Bronchial epithelial cell (primary cell): ENCODE measurements around the gene KRTAP5-10. TPM values are rescaled to one million over a fixed set of nuclear protein-coding genes. Genes with fewer than 3 reads are reported as not detected.
"Not testable (repeated sequence)": the region's sequence is repeated elsewhere in the genome, so short reads cannot be mapped to it uniquely, and the experiment has no call there.

Experiments
- DNase-seq: peaks from one replicate; pipeline ENCODE4 v3.0.0-alpha.2; 2010; ENCODE audit warnings: low read depth
- FAIRE-seq: peaks from 2 replicates; lab custom pipeline; 2011; peaks lifted over from hg19 to GRCh38; lab: Jason Lieb, UNC
- H3K27me3 ChIP-seq: 2 replicates; pipeline ENCODE4 v1.5.1; 2011; ENCODE audit warnings: low read length; ENCODE audit not compliant: control insufficient read depth, insufficient read depth
- H3K36me3 ChIP-seq: 2 replicates; pipeline ENCODE4 v1.5.1; 2011; ENCODE audit warnings: low read length; ENCODE audit not compliant: control insufficient read depth, insufficient read depth
- H3K4me3 ChIP-seq: 2 replicates; pipeline ENCODE4 v1.5.1; 2011; ENCODE audit warnings: mild to moderate bottlenecking, low read depth, low read length, control low read depth
- CTCF ChIP-seq: IDR thresholded peaks from 2 replicates; pipeline ENCODE4 v1.5.1; 2011; ENCODE audit warnings: mild to moderate bottlenecking, moderate library complexity, low read length, control low read depth, inconsistent platforms; ENCODE audit not compliant: insufficient read depth, severe bottlenecking
- total RNA-seq: library from RNA; depleted of rRNA; stranded (reverse); fragments of >200 nt; gene quantifications from 2 replicates; pipeline ENCODE4 v1.2.1, GENCODE V29; 2014

Gene KRTAP5-10
- not detected in 2 replicates for total RNA-seq

- no peaks in the 10 kb centered on the region for H3K27me3 ChIP-seq
- no peak for TF ChIP-seq CTCF
- DNase-seq (no peak), FAIRE-seq (no peak)
- no peaks in the 10 kb centered on the region for H3K36me3 ChIP-seq
- no peak within 1 kb of the TSS for H3K4me3 ChIP-seq
These were observed at the start of gene KRTAP5-10 for GRCh38 chr11:71565263-71565662. Gene KRTAP5-10 (plus strand): TSS chr11:71565563. CDS start chr11:71565588, 25 bp downstream.

DNA sequence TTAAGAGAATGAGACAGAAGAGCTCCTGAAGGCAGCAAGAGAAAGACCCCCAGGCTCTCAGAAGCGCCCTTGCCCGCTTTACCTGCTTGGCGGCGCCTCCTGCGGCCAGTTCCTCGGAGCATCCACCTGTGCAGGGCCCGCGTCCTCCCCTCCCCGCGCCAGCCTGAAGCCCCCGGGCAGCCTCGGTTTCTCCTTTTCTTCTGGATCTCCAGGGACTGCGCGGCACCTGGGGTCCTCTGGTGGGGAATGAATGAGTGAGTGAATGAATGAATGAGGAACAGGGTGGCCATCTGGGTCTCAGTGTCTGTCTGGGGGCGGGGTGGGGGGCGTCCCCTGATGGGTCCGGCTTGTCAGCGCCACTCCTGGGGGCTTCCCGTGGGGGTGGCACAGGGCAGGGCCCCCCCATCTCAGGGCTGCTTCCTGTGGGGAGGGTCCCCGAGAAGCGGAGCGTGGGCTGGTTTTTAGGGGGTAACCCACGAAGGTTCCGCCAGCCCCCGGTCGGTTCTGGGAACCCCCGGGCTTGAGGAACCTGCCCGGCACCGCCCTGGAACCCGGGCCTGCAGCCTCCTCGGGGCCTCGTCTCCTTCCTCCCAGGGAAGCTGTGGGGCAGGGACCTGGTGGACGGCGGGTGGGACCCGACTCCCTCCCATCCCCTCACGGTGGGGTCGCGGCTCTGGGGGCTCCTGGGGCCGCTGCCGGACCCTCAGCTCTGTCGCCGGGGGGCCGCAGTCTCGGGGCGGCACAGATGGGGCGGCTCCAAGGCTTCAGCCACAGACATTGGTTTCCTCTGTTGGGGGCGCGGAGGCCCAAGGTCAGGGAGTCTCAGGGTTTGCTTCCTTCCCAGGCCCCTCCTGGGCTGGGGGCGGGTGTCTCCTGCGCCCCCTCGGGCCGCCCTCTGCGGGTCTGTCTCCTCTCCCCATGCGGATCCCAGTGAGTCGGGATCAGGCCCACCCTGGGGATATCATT, 46.6 kb upstream of the KRTAP5-10 start:
- DNase-seq (no peak), FAIRE-seq (no peak)
- no peak for TF ChIP-seq CTCF
- Histone ChIP-seq H3K4me3 (no peak overlapping the region), H3K36me3 (no peaks in the 10 kb centered on the region), H3K27me3 (no peaks in the 10 kb centered on the region)

GRCh38 chr11:71519546-71519945, 45.8 kb upstream of the KRTAP5-10 start:
- Histone ChIP-seq H3K4me3 (no peak overlapping the region), H3K36me3 (no peaks in the 10 kb centered on the region), H3K27me3 (no peaks in the 10 kb centered on the region)
- FAIRE-seq: no peak
- no peak for TF ChIP-seq CTCF
- no peak for DNase-seq

GRCh38 chr11:71525188-71525937, 40.0 kb upstream of the KRTAP5-10 start:
- FAIRE-seq (no peak), DNase-seq (no peak)

DNA sequence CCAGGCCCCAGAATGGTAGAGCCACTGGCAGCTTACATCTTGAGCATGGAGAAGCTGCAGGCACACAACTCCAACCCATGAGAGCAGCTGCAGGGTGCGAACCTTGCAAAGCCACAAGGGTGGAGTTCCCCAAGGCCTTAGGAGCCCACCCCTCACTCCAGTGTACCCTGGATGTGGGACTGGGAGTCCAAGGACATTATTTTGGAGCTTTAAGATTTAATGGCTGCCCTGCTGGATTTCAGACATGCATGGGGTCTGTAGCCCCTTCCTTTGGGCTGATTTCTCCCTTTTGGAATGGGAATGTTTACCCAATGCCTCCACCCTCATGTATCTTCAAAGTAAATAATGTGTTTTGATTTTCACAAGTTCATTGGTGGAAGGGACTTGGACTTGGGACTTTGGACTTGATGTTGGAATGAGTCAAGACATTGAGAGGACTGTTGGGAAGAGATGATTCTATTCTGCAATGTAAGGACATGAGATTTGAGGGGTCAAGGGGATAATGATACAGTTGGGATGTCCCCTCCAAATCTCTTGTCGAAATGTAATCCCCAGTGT, 39.3 kb upstream of the KRTAP5-10 start:
- DNase-seq (no peak), FAIRE-seq (no peak)
- H3K36me3 ChIP-seq: no peaks in the 10 kb centered on the region
- H3K4me3 ChIP-seq: no peak overlapping the region
- H3K27me3 ChIP-seq: no peaks in the 10 kb centered on the region
- TF ChIP-seq CTCF: no peak

More at GRCh38 chr11:71525188-71525937, 40.0 kb upstream of the KRTAP5-10 start:
- Histone ChIP-seq H3K27me3 (no peaks in the 10 kb centered on the region), H3K4me3 (no peak overlapping the region), H3K36me3 (no peaks in the 10 kb centered on the region)
- TF ChIP-seq CTCF: no peak

- H3K4me3 ChIP-seq, H3K27me3 ChIP-seq, DNase-seq, FAIRE-seq, H3K36me3 ChIP-seq: not testable (repeated sequence)
These were observed 38.4 kb upstream of the KRTAP5-10 start, which contains the start of gene KRTAP5-7 for GRCh38 chr11:71526796-71527575. Gene KRTAP5-7 (plus strand): TSS chr11:71527267. CDS start chr11:71527301, 34 bp downstream.
